GM19395 (cell line): Measurements from ENCODE around the gene DLK2.
"Not testable (repeated sequence)": the region's sequence is repeated elsewhere in the genome, so short reads cannot be mapped to it uniquely, and the experiment has no call there.

Experiments
- ATAC-seq: cut with Tn5 transposase; IDR thresholded peaks from one replicate; pipeline ENCODE4 v1.9.1; 2021; ENCODE audit warnings: mild to moderate bottlenecking, moderate library complexity; ENCODE audit not compliant: unreplicated experiment

The DLK2 gene

GRCh38 chr6:43481591-43482236 lies 26.4 kb upstream of the DLK2 start:
- ATAC-seq: no peak

GRCh38 chr6:43481075-43481474 lies 25.7 kb upstream of the DLK2 start:
- no peak for ATAC-seq

GRCh38 chr6:43478008-43478372 lies 22.6 kb upstream of the DLK2 start:
- ATAC-seq: no peak

GRCh38 chr6:43477235-43478007 lies 22.1 kb upstream of the DLK2 start, which contains the start of gene TJAP1:
TJAP1 (plus strand) TSS chr6:43477570; CDS start chr6:43499002, 21,432 bp downstream.
- peak; percentile 93 for ATAC-seq

- ATAC-seq: no peak
These were observed 21.4 kb upstream of the DLK2 start for GRCh38 chr6:43476746-43477145.

GRCh38 chr6:43475516-43475915 lies 20.2 kb upstream of the DLK2 start:
- no peak for ATAC-seq

GRCh38 chr6:43472515-43472914 lies 17.2 kb upstream of the DLK2 start:
- no peak for ATAC-seq

- ATAC-seq: no peak
These were observed 16.1 kb upstream of the DLK2 start for GRCh38 chr6:43471399-43471798.

GRCh38 chr6:43469947-43470346 lies 14.6 kb upstream of the DLK2 start:
- no peak for ATAC-seq

GRCh38 chr6:43468748-43469681 lies 13.7 kb upstream of the DLK2 start:
- no peak for ATAC-seq

- ATAC-seq: no peak
These were observed 12.9 kb upstream of the DLK2 start for GRCh38 chr6:43468240-43468639.

GRCh38 chr6:43467752-43468151 lies 12.4 kb upstream of the DLK2 start:
- ATAC-seq: no peak

GRCh38 chr6:43467265-43467664 lies 11.9 kb upstream of the DLK2 start:
- ATAC-seq: not testable (repeated sequence)

GRCh38 chr6:43465948-43466347 lies 10.6 kb upstream of the DLK2 start:
- ATAC-seq: no peak

GRCh38 chr6:43464337-43464736 lies 9.0 kb upstream of the DLK2 start:
- no peak for ATAC-seq

GRCh38 chr6:43461936-43462335 lies 6.6 kb upstream of the DLK2 start:
- no peak for ATAC-seq

- no peak for ATAC-seq
These were observed 4.7 kb upstream of the DLK2 start for GRCh38 chr6:43460032-43460431.

- no peak for ATAC-seq
These were observed 4.2 kb upstream of the DLK2 start for GRCh38 chr6:43459535-43459934.

GRCh38 chr6:43458154-43458553 lies 2.8 kb upstream of the DLK2 start:
- ATAC-seq: not testable (repeated sequence)

- ATAC-seq: no peak
These were observed 2.3 kb upstream of the DLK2 start for GRCh38 chr6:43457643-43458042.
